GM23338 (cell line): ENCODE data around the gene DPP3.

Source experiments
- CTCF ChIP-seq, 2 experiments: fragments of 200-600 bp in 1 of 2; sonication (generic) in 1 of 2; conservative IDR thresholded peaks; 2 replicates each; pipeline versions ENCODE4 v1.5.1 to v1.6.1; 2016 to 2017; ENCODE audit warnings: antibody characterized with exemption in 2 of 2, low read depth in 2 of 2, mild to moderate bottlenecking in 2 of 2, moderate library complexity in 1 of 2
- EZH2 ChIP-seq: fragments of 200-600 bp; sonication (generic); IDR thresholded peaks from one replicate; pipeline ENCODE4 v1.8.0; 2017; ENCODE audit warnings: antibody characterized with exemption, mild to moderate bottlenecking, low read depth; ENCODE audit not compliant: unreplicated experiment
- EZH2phosphoT487 ChIP-seq: fragments of 200-600 bp; sonication (generic); IDR thresholded peaks from one replicate; pipeline ENCODE4 v1.8.1; 2018; ENCODE audit warnings: antibody characterized with exemption; ENCODE audit not compliant: unreplicated experiment
- POLR2AphosphoS5 ChIP-seq: IDR thresholded peaks from 2 replicates; pipeline ENCODE4 v1.6.1; 2016; ENCODE audit warnings: antibody characterized with exemption, low read depth

GRCh38 chr11:66437979-66438503, 42.2 kb upstream of the DPP3 start:
- TF ChIP-seq CTCF (conservative IDR thresholded peaks at IDR 0.05; ENCODE audit: low read depth in 2 of 2) (no peak), EZH2phosphoT487 (no peak), EZH2 (no peak), POLR2AphosphoS5 (no peak)
